Hepatocyte (in vitro differentiated cells): ENCODE results near the gene WNT1. TPM values are rescaled to one million over a fixed set of nuclear protein-coding genes. Genes with fewer than 3 reads are reported as not detected.

Experiments
- DNase-seq: peaks from one replicate; pipeline ENCODE4 v3.0.0-alpha.2; 2016; ENCODE audit warnings: low spot score
- H2AFZ ChIP-seq: fragments of 200-600 bp; sonication (generic); 2 replicates; pipeline ENCODE4 v1.6.0; 2016; ENCODE audit warnings: antibody characterized with exemption, mild to moderate bottlenecking
- H3K27ac ChIP-seq: fragments of 200-600 bp; sonication (generic); 2 replicates; pipeline ENCODE4 v1.5.1; 2016; ENCODE audit warnings: mild to moderate bottlenecking
- H3K27me3 ChIP-seq: fragments of 200-600 bp; sonication (generic); 2 replicates; pipeline ENCODE4 v1.6.1; 2016
- H3K36me3 ChIP-seq: fragments of 200-600 bp; sonication (generic); replicated peaks from 2 replicates; pipeline ENCODE4 v1.5.1; 2016; ENCODE audit warnings: low read depth; ENCODE audit not compliant: insufficient read depth
- H3K4me1 ChIP-seq: fragments of 200-600 bp; sonication (generic); 2 replicates; pipeline ENCODE4 v1.5.1; 2016; ENCODE audit warnings: mild to moderate bottlenecking, moderate library complexity; ENCODE audit not compliant: insufficient read depth
- H3K4me2 ChIP-seq: fragments of 200-600 bp; sonication (generic); 2 replicates; pipeline ENCODE4 v1.6.0; 2016
- H3K4me3 ChIP-seq: fragments of 200-600 bp; sonication (generic); 2 replicates; pipeline ENCODE4 v1.5.1; 2016; ENCODE audit warnings: mild to moderate bottlenecking
- H3K79me2 ChIP-seq: fragments of 200-600 bp; sonication (generic); 2 replicates; pipeline ENCODE4 v1.6.0; 2017; ENCODE audit warnings: mild to moderate bottlenecking
- H3K9me2 ChIP-seq: fragments of 200-600 bp; sonication (generic); replicated peaks from 2 replicates; pipeline ENCODE4 v1.6.0; 2017; ENCODE audit warnings: mild to moderate bottlenecking; ENCODE audit not compliant: insufficient read depth
- H3K9me3 ChIP-seq: fragments of 200-600 bp; sonication (generic); 2 replicates; pipeline ENCODE4 v1.5.1; 2016; ENCODE audit warnings: low read depth, mild to moderate bottlenecking
- H4K20me1 ChIP-seq: fragments of 200-600 bp; sonication (generic); 2 replicates; pipeline ENCODE4 v1.6.0; 2016; ENCODE audit warnings: mild to moderate bottlenecking; ENCODE audit not compliant: insufficient read depth, poor library complexity, severe bottlenecking
- CTCF ChIP-seq: fragments of 200-600 bp; sonication (generic); IDR thresholded peaks from 2 replicates; pipeline ENCODE4 v1.5.1; 2016; ENCODE audit warnings: antibody characterized with exemption, mild to moderate bottlenecking; ENCODE audit not compliant: poor library complexity
- EZH2 ChIP-seq: fragments of 200-600 bp; sonication (generic); IDR thresholded peaks from 2 replicates; pipeline ENCODE4 v1.6.1; 2016; ENCODE audit warnings: antibody characterized with exemption, mild to moderate bottlenecking, borderline replicate concordance
- EZH2phosphoT487 ChIP-seq: fragments of 200-600 bp; sonication (generic); IDR thresholded peaks from one replicate; pipeline ENCODE4 v1.6.1; 2018; ENCODE audit warnings: antibody characterized with exemption, mild to moderate bottlenecking, low read depth, moderate library complexity; ENCODE audit not compliant: unreplicated experiment, severe bottlenecking
- WGBS: methylation state at CpG from one replicate; pipeline ENCODE4 v1.1.6; 2016; ENCODE audit warnings: low lambda C conversion rate; ENCODE audit errors: missing lambda C conversion rate; 5-methylcytosine and 5-hydroxymethylcytosine counted together
- polyA plus RNA-seq: library from polyadenylated mRNA; unstranded; fragments of >200 nt; fragmentation: Nextera tagmentation; extraction: Ambion mirVana; gene quantifications from 2 replicates; pipeline ENCODE4 v1.2.1, GENCODE V29; 2016
- total RNA-seq: library from RNA; depleted of rRNA; stranded (reverse); fragments of >200 nt; gene quantifications from 2 replicates; pipeline ENCODE4 v1.2.3, GENCODE V29; 2014

Gene WNT1
- total and polyA plus RNA-seq, 2 experiments from 2014 or later: not detected

- H4K20me1 ChIP-seq: no peaks in the 10 kb centered on the region
- TF ChIP-seq CTCF (no peak), EZH2 (no peak), EZH2phosphoT487 (no peak)
- no peak for DNase-seq
- no peaks in the 10 kb centered on the region for H3K9me2 ChIP-seq
- H3K36me3 ChIP-seq: no peaks in the 10 kb centered on the region
- H3K9me3 ChIP-seq: no peaks in the 10 kb centered on the region
- H3K27me3 ChIP-seq: no peaks in the 10 kb centered on the region
- no peaks in the 10 kb centered on the region for H3K79me2 ChIP-seq
- no peak overlapping the region for H3K4me3 ChIP-seq
- no peak overlapping the region for H2AFZ ChIP-seq
- no peak overlapping the region for H3K4me2 ChIP-seq
- no peaks in the 10 kb centered on the region for H3K4me1 ChIP-seq
- H3K27ac ChIP-seq: no peak overlapping the region
- WGBS: 98% methylated on average over 9 of the region's 9 CpGs
These were observed 44.3 kb upstream of the WNT1 start for GRCh38 chr12:48933664-48934311.

GRCh38 chr12:48934312-48934706, 43.8 kb upstream of the WNT1 start:
- Histone ChIP-seq H4K20me1 (no peaks in the 10 kb centered on the region), H3K4me2 (no peak overlapping the region), H3K36me3 (no peaks in the 10 kb centered on the region), H3K79me2 (no peaks in the 10 kb centered on the region), H3K27ac (no peak overlapping the region), H3K9me3 (no peaks in the 10 kb centered on the region), H2AFZ (no peak overlapping the region), H3K27me3 (no peaks in the 10 kb centered on the region), H3K4me1 (no peaks in the 10 kb centered on the region), H3K4me3 (no peak overlapping the region), H3K9me2 (no peaks in the 10 kb centered on the region)
- DNase-seq: no peak
- TF ChIP-seq CTCF (peak; percentile 28), EZH2phosphoT487 (no peak)
- WGBS: 100% methylated on average over 1 of the region's 1 CpG

GRCh38 chr12:48936379-48936979, 41.6 kb upstream of the WNT1 start:
- no peak overlapping the region for H3K4me2 ChIP-seq
- DNase-seq: peak; percentile 87
- no peaks in the 10 kb centered on the region for H3K9me3 ChIP-seq
- no peaks in the 10 kb centered on the region for H3K4me1 ChIP-seq
- peaks cover under 1% of the 10 kb centered on the region for H3K79me2 ChIP-seq
- H2AFZ ChIP-seq: no peak overlapping the region
- no peaks in the 10 kb centered on the region for H3K9me2 ChIP-seq
- H3K27ac ChIP-seq: no peak overlapping the region
- peaks cover 4% of the 10 kb centered on the region for H4K20me1 ChIP-seq
- H3K4me3 ChIP-seq: no peak overlapping the region
- H3K36me3 ChIP-seq: no peaks in the 10 kb centered on the region
- H3K27me3 ChIP-seq: no peaks in the 10 kb centered on the region
- TF ChIP-seq EZH2: no peak
- TF ChIP-seq CTCF: peak; percentile 92
